Nephron progenitor cell (in vitro differentiated cells): Measurements from ENCODE around the gene MKRN1.

Experiments
- DNase-seq: peaks from one replicate; pipeline ENCODE4 v3.0.0; 2021
- H3K27ac Mint-ChIP-seq: 2 replicates; pipeline ENCODE4 v1.8.0; 2021; ENCODE audit warnings: mild to moderate bottlenecking, moderate library complexity, mixed read lengths
- H3K27me3 Mint-ChIP-seq: 2 replicates; pipeline ENCODE4 v1.8.0; 2021; ENCODE audit warnings: mild to moderate bottlenecking, low read depth, mixed read lengths; ENCODE audit not compliant: poor library complexity
- H3K36me3 Mint-ChIP-seq: 2 replicates; pipeline ENCODE4 v1.8.0; 2021; ENCODE audit warnings: low read depth, mixed read lengths
- H3K4me1 Mint-ChIP-seq: 2 replicates; pipeline ENCODE4 v1.8.0; 2021; ENCODE audit warnings: mixed read lengths
- H3K4me3 Mint-ChIP-seq: 2 replicates; pipeline ENCODE4 v1.8.0; 2021; ENCODE audit warnings: mild to moderate bottlenecking, moderate library complexity, mixed read lengths
- H3K9me3 Mint-ChIP-seq: 2 replicates; pipeline ENCODE4 v1.8.0; 2021; ENCODE audit warnings: mild to moderate bottlenecking, moderate library complexity, mixed read lengths
- TF ChIP-seq, protein P1 (sequence below): fragments of 200-600 bp; sonication (generic); IDR thresholded peaks from 2 replicates; pipeline ENCODE4 v1.5.0; 2021; ENCODE audit warnings: antibody characterized with exemption

The MKRN1 gene

DNA sequence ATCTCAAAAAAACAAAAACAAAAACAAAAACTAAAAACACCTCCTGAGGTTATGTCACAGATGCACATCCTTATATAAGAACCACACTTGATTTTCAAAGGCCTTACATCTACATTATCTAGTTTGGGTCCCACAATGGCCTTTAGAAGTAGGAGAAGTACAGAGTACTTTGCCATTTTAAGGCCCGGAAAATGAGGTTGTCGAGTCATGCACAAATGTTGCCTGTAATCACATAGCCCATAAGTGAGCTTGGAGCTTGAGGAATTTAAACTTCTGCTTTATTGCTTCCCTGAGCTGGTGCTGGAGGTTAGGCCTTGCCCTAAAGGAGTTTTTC, 9.7 kb upstream of the MKRN1 start:
- Mint-ChIP-seq H3K36me3 (no peaks in the 10 kb centered on the region), H3K4me1 (peaks cover 14% of the 10 kb centered on the region), H3K4me3 (no peak overlapping the region), H3K27me3 (peaks cover 10% of the 10 kb centered on the region), H3K9me3 (no peaks in the 10 kb centered on the region), H3K27ac (no peak overlapping the region)
- no peak for DNase-seq
- TF ChIP-seq, protein P1, sequence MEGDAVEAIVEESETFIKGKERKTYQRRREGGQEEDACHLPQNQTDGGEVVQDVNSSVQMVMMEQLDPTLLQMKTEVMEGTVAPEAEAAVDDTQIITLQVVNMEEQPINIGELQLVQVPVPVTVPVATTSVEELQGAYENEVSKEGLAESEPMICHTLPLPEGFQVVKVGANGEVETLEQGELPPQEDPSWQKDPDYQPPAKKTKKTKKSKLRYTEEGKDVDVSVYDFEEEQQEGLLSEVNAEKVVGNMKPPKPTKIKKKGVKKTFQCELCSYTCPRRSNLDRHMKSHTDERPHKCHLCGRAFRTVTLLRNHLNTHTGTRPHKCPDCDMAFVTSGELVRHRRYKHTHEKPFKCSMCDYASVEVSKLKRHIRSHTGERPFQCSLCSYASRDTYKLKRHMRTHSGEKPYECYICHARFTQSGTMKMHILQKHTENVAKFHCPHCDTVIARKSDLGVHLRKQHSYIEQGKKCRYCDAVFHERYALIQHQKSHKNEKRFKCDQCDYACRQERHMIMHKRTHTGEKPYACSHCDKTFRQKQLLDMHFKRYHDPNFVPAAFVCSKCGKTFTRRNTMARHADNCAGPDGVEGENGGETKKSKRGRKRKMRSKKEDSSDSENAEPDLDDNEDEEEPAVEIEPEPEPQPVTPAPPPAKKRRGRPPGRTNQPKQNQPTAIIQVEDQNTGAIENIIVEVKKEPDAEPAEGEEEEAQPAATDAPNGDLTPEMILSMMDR: no peak

DNA sequence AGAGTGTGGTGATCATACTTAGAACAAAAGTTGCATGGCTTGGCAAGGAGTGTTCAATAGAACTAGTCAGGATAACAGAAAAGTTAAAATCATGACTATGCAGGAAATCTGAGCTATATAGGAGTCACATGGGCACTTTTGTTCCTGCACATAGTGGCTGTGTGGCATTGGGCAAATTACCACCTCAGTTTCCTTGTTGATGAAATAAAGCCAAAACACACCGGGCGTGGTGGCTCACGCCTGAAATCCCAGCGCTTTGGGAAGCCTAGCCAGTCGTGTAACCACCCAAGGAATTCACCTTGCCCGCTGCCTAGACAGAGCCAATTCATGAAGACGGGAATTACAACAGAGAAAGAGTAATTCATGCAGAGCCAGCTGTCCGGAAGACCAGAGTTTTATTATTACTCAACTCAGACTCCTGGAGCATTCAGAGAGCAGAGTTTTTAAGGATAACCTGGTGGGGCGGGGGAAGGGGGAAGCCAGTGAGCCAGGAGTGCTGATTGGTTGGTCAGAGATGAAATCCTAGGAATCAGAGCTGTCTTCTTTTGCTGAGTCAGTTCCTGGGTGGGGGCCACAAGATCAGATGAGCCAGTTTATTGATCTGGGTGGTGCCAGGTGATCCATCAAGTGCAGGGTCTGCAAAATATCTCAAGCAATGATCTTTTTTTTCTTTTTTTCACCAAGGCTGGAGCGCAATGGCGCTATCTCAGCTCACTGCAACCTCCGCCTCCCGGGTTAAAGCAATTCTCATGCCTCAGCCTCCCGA, 6.4 kb upstream of the MKRN1 start:
- Mint-ChIP-seq H3K27ac (peak overlapping the region; percentile 86), H3K36me3 (no peaks in the 10 kb centered on the region), H3K9me3 (no peaks in the 10 kb centered on the region), H3K27me3 (peaks cover 11% of the 10 kb centered on the region), H3K4me1 (peaks cover 14% of the 10 kb centered on the region), H3K4me3 (no peak overlapping the region)
- TF ChIP-seq, protein P1: no peak
- no peak for DNase-seq

DNA sequence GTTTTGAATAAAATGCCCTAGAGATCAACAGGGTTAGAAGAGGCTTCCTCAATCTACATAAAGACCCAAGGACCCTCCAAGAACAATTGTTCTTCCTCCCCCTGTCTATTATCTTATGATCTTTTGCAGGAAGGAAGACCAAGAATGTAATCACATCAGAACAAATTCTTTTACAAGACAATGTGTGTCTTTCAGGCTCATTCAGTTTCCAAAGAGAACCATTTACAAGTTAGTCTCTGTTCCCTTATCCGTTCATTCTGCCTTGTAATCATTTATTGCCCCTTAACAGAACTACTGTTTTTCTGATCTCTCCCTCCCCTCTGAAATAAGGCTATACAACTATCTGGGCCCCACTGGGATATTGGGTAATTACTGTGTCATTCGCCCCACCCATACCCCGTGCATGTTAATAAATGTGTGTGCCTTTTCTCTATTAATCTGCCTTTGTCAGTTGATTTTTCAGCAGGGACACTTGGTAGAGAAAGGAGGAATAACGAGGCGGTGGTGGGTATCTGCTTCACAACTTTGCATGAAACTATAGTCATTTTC, 5.7 kb upstream of the MKRN1 start:
- Mint-ChIP-seq H3K9me3 (no peaks in the 10 kb centered on the region), H3K36me3 (no peaks in the 10 kb centered on the region), H3K27me3 (peaks cover 11% of the 10 kb centered on the region), H3K27ac (no peak overlapping the region), H3K4me3 (no peak overlapping the region), H3K4me1 (peaks cover 14% of the 10 kb centered on the region)
- TF ChIP-seq, protein P1: no peak
- no peak for DNase-seq

DNA sequence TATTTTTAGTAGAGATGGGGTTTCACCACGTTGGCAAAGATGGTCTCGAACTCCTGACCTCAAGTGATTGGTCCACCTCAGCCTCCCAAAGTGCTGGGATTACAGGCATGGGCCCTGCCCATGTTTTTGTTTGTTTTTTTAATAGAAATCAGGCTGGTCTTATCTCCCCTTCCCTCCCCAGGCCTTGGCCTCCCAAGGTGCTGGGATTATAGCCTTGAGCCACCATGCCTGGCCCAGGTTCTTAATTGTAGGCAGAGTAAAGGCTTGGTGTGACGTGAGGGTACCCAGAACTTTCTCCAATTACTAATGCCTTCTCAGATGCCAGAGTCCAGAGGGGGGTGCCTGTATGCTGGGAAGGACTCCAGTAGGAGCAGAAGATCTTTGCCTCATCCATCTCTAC, 5.2 kb upstream of the MKRN1 start:
- Mint-ChIP-seq H3K36me3 (no peaks in the 10 kb centered on the region), H3K27me3 (peaks cover 11% of the 10 kb centered on the region), H3K4me1 (peaks cover 14% of the 10 kb centered on the region), H3K9me3 (no peaks in the 10 kb centered on the region), H3K4me3 (no peak overlapping the region), H3K27ac (no peak overlapping the region)
- no peak for DNase-seq
- TF ChIP-seq, protein P1: no peak

DNA sequence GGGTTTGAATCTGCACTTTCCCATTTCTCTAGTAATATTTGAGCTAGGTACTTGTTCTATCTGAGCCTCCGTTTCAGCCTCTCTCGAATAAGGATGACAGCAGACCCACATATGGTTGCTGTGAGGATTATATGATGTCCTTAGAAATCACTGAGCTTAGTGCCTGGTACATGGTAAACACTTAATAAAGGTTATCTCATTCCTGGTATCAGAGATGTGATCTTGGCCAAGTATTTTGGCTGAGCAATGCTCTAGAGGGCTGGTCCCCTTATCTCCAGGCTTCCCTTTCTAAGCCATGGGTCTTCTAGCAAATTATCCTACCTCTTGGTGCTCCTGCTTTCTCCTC, 407 bp upstream of the MKRN1 start:
- peaks cover 31% of the 10 kb centered on the region for H3K4me1 Mint-ChIP-seq
- no peaks in the 10 kb centered on the region for H3K9me3 Mint-ChIP-seq
- peak overlapping the region; percentile 98 for H3K4me3 Mint-ChIP-seq
- no peaks in the 10 kb centered on the region for H3K36me3 Mint-ChIP-seq
- DNase-seq: no peak
- H3K27ac Mint-ChIP-seq: no peak overlapping the region
- TF ChIP-seq, protein P1: no peak
- peaks cover 5% of the 10 kb centered on the region for H3K27me3 Mint-ChIP-seq
